Astrocyte (in vitro differentiated cells and primary cell): ENCODE measurements around the gene DUS1L. TPM values are rescaled to one million over a fixed set of nuclear protein-coding genes. Genes with fewer than 3 reads are reported as not detected.

Source experiments
- DNase-seq: peaks from one replicate; pipeline ENCODE4 v3.0.0-alpha.2; 2010; ENCODE audit warnings: low read depth
- FAIRE-seq: peaks from 2 replicates; lab custom pipeline; 2011; peaks lifted over from hg19 to GRCh38; lab: Jason Lieb, UNC
- H2AFZ ChIP-seq: 2 replicates; pipeline ENCODE4 v1.6.0; 2012; ENCODE audit warnings: low read depth, low read length, inconsistent platforms
- H3K27ac ChIP-seq: 2 replicates; pipeline ENCODE4 v1.5.1; 2011; ENCODE audit warnings: low read depth, low read length, inconsistent platforms
- H3K27me3 ChIP-seq: 2 replicates; pipeline ENCODE4 v1.6.0; 2011; ENCODE audit warnings: low read length, inconsistent platforms; ENCODE audit not compliant: insufficient read depth
- H3K36me3 ChIP-seq: 2 replicates; pipeline ENCODE4 v1.5.1; 2011; ENCODE audit warnings: low read length, inconsistent platforms; ENCODE audit not compliant: insufficient read depth
- H3K4me1 ChIP-seq: 2 replicates; pipeline ENCODE4 v1.5.1; 2011; ENCODE audit warnings: low read length, inconsistent platforms; ENCODE audit not compliant: insufficient read depth
- H3K4me2 ChIP-seq: 2 replicates; pipeline ENCODE4 v1.6.0; 2012; ENCODE audit warnings: low read length, inconsistent platforms
- H3K4me3 ChIP-seq: 2 replicates; pipeline ENCODE4 v1.5.1; 2011; ENCODE audit warnings: low read depth, mild to moderate bottlenecking, low read length, inconsistent platforms; ENCODE audit not compliant: insufficient read depth
- H3K79me2 ChIP-seq: 2 replicates; pipeline ENCODE4 v1.6.0; 2012; ENCODE audit warnings: mild to moderate bottlenecking, low read length, inconsistent platforms; ENCODE audit not compliant: insufficient read depth
- H3K9ac ChIP-seq: 2 replicates; pipeline ENCODE4 v1.6.0; 2012; ENCODE audit warnings: mild to moderate bottlenecking, low read length, inconsistent platforms
- H3K9me3 ChIP-seq: 2 replicates; pipeline ENCODE4 v1.5.1; 2012; ENCODE audit warnings: low read depth, mild to moderate bottlenecking, low read length, inconsistent platforms; ENCODE audit not compliant: insufficient read depth
- H4K20me1 ChIP-seq: 2 replicates; pipeline ENCODE4 v1.6.0; 2012; ENCODE audit warnings: low read length, inconsistent platforms; ENCODE audit not compliant: insufficient read depth
- H3K27ac Mint-ChIP-seq: one replicate; pipeline ENCODE4 v1.8.0; 2021; ENCODE audit warnings: mild to moderate bottlenecking, mixed read lengths; ENCODE audit not compliant: unreplicated experiment
- H3K27me3 Mint-ChIP-seq: one replicate; pipeline ENCODE4 v1.8.0; 2021; ENCODE audit warnings: low read depth, mixed read lengths; ENCODE audit not compliant: unreplicated experiment
- H3K36me3 Mint-ChIP-seq: one replicate; pipeline ENCODE4 v1.8.0; 2021; ENCODE audit warnings: low read depth, mixed read lengths; ENCODE audit not compliant: unreplicated experiment
- H3K4me1 Mint-ChIP-seq: one replicate; pipeline ENCODE4 v1.8.0; 2021; ENCODE audit warnings: low read depth, mixed read lengths; ENCODE audit not compliant: unreplicated experiment
- H3K4me3 Mint-ChIP-seq: one replicate; pipeline ENCODE4 v1.8.0; 2021; ENCODE audit warnings: mild to moderate bottlenecking, moderate library complexity, mixed read lengths; ENCODE audit not compliant: unreplicated experiment
- H3K9me3 Mint-ChIP-seq: one replicate; pipeline ENCODE4 v1.8.0; 2021; ENCODE audit warnings: mild to moderate bottlenecking, mixed read lengths; ENCODE audit not compliant: unreplicated experiment
- CTCF ChIP-seq: IDR thresholded peaks from 2 replicates; pipeline ENCODE4 v1.5.1; 2011; ENCODE audit warnings: low read depth, mild to moderate bottlenecking, inconsistent platforms, low read length, moderate library complexity; ENCODE audit not compliant: insufficient read depth
- EZH2 ChIP-seq: IDR thresholded peaks from 2 replicates; pipeline ENCODE4 v1.6.1; 2012; ENCODE audit warnings: mild to moderate bottlenecking, low read length, inconsistent platforms; ENCODE audit not compliant: insufficient read depth
- total RNA-seq: library from RNA; stranded (reverse); gene quantifications from 2 replicates; pipeline ENCODE4 v1.2.1, GENCODE V29; 2021

DUS1L gene
- total RNA-seq, 1 donor from 2014 or later = 55.1 TPM

- peak overlapping the region; percentile 85 for H3K4me2 ChIP-seq
- peaks cover 27% of the 10 kb centered on the region for H4K20me1 ChIP-seq
- Mint-ChIP-seq H3K9me3 (no peaks in the 10 kb centered on the region), H3K27me3 (peaks cover 6% of the 10 kb centered on the region), H3K27ac (no peak overlapping the region), H3K4me3 (peak overlapping the region; percentile 76), H3K4me1 (no peaks in the 10 kb centered on the region), H3K36me3 (peaks cover 1% of the 10 kb centered on the region)
- H3K36me3 ChIP-seq = no peaks in the 10 kb centered on the region
- no peak overlapping the region for H3K27ac ChIP-seq
- H3K27me3 ChIP-seq = no peaks in the 10 kb centered on the region
- peaks cover 23% of the 10 kb centered on the region for H3K4me1 ChIP-seq
- peak overlapping the region; percentile 49 for H3K9ac ChIP-seq
- peaks cover 15% of the 10 kb centered on the region for H3K79me2 ChIP-seq
- FAIRE-seq (no peak), DNase-seq (no peak)
- no peak for TF ChIP-seq EZH2
- no peak for TF ChIP-seq CTCF
- H3K9me3 ChIP-seq = no peaks in the 10 kb centered on the region
- H3K4me3 ChIP-seq = peak overlapping the region; percentile 54
- peak overlapping the region; percentile 84 for H2AFZ ChIP-seq
Observed at GRCh38 chr17:82023447-82024241, 42.0 kb downstream of the DUS1L start.

GRCh38 chr17:82022981-82023446 is 42.6 kb downstream of the DUS1L start, which contains the start of gene LRRC45:
LRRC45 (plus strand) TSS chr17:82023305; CDS start chr17:82023644, 339 bp downstream.
- peak within 1 kb of the TSS; percentile 81 for H3K4me3 ChIP-seq
- H2AFZ ChIP-seq = peak within 1 kb of the TSS; percentile 84
- Mint-ChIP-seq H3K9me3 (no peaks in the 10 kb centered on the region), H3K4me3 (peak within 1 kb of the TSS; percentile 86), H3K27ac (peak within 1 kb of the TSS; percentile 34), H3K36me3 (peaks cover 1% of the 10 kb centered on the region), H3K4me1 (no peaks in the 10 kb centered on the region), H3K27me3 (peaks cover 6% of the 10 kb centered on the region)
- H4K20me1 ChIP-seq = peaks cover 27% of the 10 kb centered on the region
- peaks cover 15% of the 10 kb centered on the region for H3K79me2 ChIP-seq
- no peak for TF ChIP-seq EZH2
- TF ChIP-seq CTCF = no peak
- H3K27me3 ChIP-seq = no peaks in the 10 kb centered on the region
- peak within 1 kb of the TSS; percentile 99 for H3K4me2 ChIP-seq
- no peaks in the 10 kb centered on the region for H3K36me3 ChIP-seq
- peak; percentile 98 for DNase-seq
- H3K9me3 ChIP-seq = no peaks in the 10 kb centered on the region
- peak within 1 kb of the TSS; percentile 19 for H3K27ac ChIP-seq
- H3K9ac ChIP-seq = peak within 1 kb of the TSS; percentile 87
- FAIRE-seq = no peak
- peaks cover 23% of the 10 kb centered on the region for H3K4me1 ChIP-seq
